Esophagus muscularis mucosa (tissue), 4 donors: ENCODE data around the gene SAMD10.

Experiments used
- EP300 ChIP-seq: sonication (generic); formaldehyde crosslinking; IDR thresholded peaks from one replicate; pipeline ENCODE4 v1.6.1; 2017; ENCODE audit warnings: antibody characterized with exemption
- POLR2A ChIP-seq: fragments of 450-650 bp; IDR thresholded peaks from one replicate; pipeline ENCODE4 v1.6.1; 2017; ENCODE audit warnings: antibody characterized with exemption, moderate library complexity, mild to moderate bottlenecking, low read depth
- POLR2AphosphoS5 ChIP-seq, 2 donors: sonication (generic); formaldehyde crosslinking; IDR thresholded peaks; one replicate each; pipeline ENCODE4 v1.6.1; 2017; ENCODE audit warnings: antibody characterized with exemption in 2 of 2
- TF ChIP-seq, protein P1 (sequence below), 3 experiments: fragments of 200-600 bp in 2 of 3; fragments of 450-650 bp in 1 of 3; sonication (generic) in 2 of 3; IDR thresholded peaks; one replicate each; pipeline ENCODE4 v1.5.1; 2017 to 2019; ENCODE audit warnings: antibody characterized with exemption in 3 of 3, mild to moderate bottlenecking in 2 of 3, moderate library complexity in 1 of 3

DNA sequence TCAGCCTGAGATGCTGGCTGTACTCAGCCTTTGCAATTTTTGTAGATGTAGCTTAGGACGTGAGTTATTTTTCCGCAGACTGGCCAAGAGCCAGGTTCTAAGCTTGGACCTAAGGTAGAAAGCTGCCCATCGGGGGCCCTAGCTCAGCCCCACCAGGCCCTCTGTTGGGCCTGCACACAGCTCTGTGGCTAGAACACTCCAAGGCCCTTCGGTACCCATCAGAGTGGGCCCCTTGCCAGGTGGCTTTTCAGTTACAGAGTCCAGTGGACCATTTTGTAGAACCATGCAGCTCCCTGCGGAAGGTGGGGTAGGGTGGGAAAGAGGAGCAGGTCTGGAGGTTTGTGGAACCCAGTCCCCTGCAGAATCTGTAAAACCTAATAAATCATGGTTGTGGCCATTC is 45.8 kb downstream of the SAMD10 start:
- TF ChIP-seq, protein P1, sequence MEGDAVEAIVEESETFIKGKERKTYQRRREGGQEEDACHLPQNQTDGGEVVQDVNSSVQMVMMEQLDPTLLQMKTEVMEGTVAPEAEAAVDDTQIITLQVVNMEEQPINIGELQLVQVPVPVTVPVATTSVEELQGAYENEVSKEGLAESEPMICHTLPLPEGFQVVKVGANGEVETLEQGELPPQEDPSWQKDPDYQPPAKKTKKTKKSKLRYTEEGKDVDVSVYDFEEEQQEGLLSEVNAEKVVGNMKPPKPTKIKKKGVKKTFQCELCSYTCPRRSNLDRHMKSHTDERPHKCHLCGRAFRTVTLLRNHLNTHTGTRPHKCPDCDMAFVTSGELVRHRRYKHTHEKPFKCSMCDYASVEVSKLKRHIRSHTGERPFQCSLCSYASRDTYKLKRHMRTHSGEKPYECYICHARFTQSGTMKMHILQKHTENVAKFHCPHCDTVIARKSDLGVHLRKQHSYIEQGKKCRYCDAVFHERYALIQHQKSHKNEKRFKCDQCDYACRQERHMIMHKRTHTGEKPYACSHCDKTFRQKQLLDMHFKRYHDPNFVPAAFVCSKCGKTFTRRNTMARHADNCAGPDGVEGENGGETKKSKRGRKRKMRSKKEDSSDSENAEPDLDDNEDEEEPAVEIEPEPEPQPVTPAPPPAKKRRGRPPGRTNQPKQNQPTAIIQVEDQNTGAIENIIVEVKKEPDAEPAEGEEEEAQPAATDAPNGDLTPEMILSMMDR (IDR thresholded peaks at IDR 0.05), result no peak
- TF ChIP-seq EP300, result no peak
- TF ChIP-seq POLR2A, result no peak
- TF ChIP-seq POLR2AphosphoS5 (IDR thresholded peaks at IDR 0.05), result no peak
